GM18498 (cell line): ENCODE results near the gene DYNLT4.
A peak's percentile ranks its signal among the peaks of the same experiment; 100 is the strongest.

ENCODE experiments used
- ATAC-seq: cut with Tn5 transposase; IDR thresholded peaks from one replicate; pipeline ENCODE4 v1.9.1; 2021; ENCODE audit warnings: mild to moderate bottlenecking, moderate library complexity; ENCODE audit not compliant: unreplicated experiment

The DYNLT4 gene

DNA sequence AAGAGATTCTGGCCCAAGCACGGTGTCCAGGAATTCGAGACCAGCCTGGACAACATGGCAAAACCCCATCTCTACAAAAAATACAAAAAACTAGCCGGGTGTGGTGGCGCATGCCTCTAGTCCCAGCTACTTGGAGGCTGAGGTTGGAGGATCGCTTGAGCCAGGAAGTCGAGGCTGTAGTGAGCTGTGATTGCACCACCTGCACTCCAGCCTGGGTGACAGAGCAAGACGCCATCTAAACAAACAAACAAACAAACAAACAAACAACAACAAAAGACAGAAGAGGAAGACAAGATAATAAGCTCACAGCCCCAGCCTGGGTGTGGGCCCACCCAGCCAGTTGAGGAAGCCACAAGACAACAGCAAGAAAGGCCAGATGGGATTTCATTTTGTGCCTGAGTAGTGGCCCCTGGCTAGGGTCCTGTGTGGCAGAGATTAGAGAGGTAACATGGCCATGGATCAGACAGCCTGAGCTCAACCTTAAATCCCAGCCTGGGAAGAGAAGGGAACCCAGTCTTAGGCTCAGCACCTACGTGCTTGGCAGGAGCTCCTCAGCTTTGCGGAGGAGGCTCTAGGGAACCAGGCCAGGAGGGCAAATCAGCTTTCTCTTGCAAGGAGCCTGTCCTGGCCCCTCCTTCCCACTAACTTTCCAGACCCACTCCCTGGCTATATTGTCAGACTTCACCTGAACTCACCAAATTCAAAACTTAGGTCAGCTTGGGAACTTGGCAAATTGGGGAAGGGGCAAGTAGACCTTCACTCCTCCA lies 14.2 kb downstream of the DYNLT4 start:
- no peak for ATAC-seq

GRCh38 chr1:44790968-44791801 lies 16.0 kb downstream of the DYNLT4 start:
- ATAC-seq: no peak

DNA sequence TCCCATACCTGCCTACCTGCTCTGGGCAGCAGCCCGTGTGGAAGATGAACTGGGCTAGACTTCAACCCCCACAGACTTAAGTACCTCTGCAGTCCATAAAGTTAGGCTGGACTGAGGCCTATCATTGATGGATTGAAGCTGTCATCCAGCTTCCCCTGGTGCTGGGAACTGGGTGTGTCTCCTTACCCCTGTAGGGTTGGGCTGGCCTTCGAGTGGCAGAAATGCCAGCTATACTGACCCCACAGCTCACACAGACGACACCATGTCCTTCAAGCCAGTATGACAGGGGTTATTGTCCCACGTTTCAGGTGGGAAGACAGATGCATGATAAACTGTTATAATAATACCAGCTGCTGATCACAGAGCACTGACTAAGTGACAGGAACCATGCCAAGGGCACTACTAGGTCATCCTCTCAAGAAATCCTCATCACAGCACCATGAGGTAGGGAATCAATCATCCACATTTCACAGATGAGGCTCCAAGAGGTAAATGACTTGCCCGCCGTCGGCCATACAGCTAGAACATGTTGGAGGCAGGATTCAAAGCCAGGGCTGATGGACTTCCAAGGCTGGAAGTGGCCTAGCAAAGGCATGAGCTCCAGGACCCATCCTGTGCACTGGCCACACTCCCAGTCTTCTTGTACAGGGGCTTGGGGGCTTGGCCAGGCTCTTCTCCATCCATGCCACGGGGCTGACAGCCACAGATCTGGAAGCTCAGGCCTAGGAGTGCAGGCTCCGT lies 18.9 kb downstream of the DYNLT4 start, which contains the start of gene BEST4:
TSS of gene BEST4 (minus strand) at position 51 of the 741 bp plus-strand sequence. CDS start 465 bp downstream, outside the sequence.
- no peak for ATAC-seq

- ATAC-seq: no peak
Observed at GRCh38 chr1:44787506-44787905, 19.6 kb downstream of the DYNLT4 start.

GRCh38 chr1:44786841-44787426 lies 20.2 kb downstream of the DYNLT4 start:
- no peak for ATAC-seq

DNA sequence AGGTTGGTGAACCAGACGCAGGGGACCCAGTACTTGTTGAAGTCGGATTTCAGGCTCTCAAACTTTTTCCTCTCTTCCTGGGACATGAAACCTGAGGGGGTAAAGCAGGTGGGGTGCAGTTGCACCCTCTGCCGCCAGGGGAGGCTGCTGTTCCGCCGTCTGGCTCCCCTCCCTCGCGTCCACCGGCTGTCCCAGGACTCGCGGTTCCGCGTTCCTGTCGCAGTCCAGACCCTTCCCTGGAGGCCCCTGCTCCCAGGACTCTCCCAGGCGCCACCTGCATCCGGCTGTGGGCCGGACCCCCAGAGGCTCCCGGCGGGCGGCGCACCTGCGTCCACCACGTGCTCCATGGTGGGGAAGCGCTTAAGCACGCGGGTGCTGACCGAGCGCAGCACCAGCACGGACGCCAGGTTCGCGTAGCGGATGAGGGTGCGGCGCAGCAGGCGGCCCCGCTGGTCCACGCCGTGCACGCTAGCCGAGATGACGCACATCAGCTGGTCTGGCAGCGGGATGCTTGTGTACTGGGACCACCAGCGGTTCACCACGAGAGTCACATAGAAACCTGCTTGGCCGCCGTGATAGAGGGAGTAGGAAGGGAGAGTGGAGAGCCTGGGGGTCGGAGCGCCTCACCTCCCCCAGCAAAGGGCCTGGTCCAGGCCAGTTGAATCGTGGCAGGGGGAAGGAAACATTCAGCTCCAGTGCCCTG lies 20.9 kb downstream of the DYNLT4 start:
- peak; percentile 55 for ATAC-seq

- no peak for ATAC-seq
Observed at GRCh38 chr1:44785501-44786137, 21.5 kb downstream of the DYNLT4 start.

DNA sequence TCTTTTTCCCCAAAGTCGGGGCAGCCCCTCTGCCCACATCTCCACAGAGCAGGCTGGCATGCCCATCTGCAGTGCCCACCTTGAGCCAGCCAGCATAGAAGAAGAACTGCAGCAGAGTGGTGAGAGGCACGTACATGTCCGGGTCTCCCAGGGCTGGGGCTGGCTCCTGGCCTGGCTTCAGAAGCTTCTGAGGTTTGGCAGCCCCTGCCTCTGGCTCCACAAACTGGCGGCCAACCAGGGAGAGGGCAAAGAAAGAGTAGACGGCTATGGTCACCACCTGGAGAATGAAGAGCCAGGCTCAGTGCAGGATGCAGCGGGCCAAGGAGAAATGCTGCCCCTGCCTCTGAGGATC lies 22.1 kb downstream of the DYNLT4 start:
- no peak for ATAC-seq

DNA sequence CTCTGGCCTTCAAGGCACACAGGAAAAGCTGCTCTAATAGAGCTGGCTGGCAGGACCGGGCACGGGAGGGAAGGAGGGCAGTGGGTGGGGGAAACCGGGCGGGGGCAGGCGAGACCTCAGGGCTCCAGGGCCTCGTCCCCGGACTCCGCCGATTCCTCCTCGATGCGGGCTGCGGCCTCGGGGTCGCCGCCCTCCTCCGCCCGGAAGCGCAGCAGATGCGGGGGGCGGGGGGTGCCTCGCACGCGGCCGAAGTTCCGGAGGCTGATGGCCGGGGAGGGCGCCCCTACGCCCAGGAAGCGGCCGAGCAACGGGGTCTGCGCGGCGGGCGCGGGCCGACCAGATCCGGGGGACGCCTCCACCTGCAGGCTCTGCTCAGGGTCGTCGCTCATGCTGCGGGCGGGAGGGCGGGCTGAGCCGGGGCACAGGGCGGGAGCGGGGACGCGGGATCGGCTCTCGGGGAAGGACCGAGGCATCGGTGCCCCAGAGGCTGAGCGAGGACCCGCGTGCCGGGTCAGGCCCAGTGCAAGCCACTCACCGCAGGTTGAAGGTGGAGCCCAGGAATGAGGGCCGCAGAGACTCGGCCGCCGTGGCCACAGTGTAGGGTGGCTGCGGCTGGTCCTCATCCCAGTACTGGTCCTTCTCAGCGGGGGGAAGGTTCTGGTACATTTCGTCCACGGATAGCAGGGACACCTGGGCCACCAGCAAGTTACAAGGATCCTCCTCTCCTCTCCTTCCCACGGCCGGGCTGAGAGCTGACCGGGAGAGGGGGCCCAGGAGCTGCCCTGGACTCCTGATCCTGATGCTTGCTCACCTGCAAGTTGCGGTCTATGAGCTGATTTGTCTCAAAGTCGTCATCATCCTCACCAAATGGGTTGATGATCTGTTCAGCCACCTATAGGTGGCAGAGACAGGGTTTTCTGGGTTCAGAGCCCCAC lies 22.8 kb downstream of the DYNLT4 start:
- no peak for ATAC-seq

GRCh38 chr1:44783697-44784093 lies 23.5 kb downstream of the DYNLT4 start:
- no peak for ATAC-seq

DNA sequence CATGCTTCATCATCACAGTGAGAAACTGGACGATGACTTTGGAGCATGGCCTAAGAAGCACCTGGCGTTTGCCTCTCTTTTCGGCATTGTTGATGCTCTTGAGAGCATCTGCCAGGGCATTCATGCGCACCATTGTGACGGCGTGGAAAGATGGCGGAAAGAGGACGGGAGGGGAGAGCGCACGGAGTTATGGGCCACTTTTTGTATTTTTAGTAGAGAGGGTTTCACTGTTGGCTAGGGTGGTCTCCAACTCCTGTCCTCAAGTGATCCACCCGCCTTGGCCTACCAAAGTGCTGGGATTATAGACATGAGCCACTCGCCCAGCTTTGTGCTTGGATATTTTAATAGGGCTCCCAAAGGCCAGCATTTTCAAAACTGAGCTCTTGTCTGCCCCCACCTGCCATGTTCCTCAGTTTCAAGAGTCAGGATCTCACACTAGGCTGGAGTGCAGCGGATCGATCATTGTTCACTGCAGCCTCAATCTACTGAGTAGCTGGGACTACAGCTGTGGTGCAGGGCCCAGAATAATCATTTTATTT lies 26.5 kb downstream of the DYNLT4 start:
- ATAC-seq: no peak

DNA sequence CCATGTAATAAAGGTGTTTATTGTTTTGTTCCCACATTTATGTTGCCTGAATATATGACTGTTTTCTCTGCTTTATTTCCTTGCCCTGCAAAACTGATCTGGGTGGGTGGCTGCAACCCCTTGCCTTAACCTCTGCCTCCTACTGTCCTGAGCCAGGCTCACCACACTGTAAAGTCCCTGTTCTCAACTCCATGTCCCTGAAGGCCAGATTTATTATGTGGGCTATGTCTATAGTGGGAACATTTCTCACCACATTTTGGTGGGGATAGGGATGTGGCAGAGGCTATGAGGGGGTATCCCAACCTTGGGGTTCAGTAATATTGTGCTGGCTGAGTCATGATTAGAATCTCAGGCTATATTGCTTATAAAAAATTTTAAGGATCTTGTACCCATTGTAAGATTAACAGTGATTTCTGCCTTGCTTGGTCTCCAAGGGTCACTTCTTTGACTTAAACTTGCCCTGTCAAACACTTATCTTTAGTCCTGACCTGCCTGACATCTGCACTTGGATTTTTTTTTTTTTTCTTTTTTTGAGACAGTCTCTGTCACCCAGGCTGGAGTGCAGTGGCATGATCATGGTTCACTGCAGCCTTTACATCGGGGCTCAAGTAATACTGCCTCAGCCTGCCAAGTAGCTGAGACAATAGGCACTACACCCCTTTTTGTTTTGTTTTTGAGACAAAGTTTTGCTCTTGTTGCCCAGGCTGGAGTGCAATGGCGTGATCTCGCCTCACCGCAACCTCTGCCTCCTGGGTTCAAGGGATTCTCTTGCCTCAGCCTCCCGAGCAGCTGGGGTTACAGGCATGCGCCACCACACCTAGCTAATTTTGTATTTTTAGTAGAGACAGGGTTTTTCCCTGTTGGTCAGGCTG lies 28.2 kb downstream of the DYNLT4 start:
- no peak for ATAC-seq

DNA sequence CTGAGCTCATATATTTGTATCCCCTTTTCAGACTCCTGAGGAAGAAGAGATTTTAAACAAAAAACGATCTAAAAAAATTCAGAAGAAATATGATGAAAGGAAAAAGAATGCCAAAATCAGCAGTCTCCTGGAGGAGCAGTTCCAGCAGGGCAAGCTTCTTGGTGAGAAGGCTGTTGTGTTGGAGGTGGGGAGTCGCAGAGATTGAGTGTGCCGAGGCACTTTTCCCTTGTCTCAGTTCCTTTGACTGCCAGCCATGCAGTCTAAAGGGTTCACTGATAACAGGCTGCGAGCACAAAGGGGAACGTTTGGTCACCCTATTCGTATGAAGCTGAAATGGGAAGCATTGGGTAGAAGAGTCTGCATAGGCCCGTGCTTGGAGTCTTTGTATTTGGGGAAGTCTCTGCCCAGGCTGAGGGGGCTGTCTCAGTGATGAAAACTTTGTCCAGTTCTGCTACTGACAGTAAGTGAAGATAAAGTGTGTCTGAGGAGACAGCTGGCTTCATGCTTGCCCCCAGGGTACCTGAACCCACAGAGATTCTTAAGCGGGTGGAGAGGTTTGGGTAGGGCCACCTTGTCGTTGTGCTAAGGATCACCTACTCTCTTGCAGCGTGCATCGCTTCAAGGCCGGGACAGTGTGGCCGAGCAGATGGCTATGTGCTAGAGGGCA lies 29.0 kb downstream of the DYNLT4 start:
- ATAC-seq: no peak

DNA sequence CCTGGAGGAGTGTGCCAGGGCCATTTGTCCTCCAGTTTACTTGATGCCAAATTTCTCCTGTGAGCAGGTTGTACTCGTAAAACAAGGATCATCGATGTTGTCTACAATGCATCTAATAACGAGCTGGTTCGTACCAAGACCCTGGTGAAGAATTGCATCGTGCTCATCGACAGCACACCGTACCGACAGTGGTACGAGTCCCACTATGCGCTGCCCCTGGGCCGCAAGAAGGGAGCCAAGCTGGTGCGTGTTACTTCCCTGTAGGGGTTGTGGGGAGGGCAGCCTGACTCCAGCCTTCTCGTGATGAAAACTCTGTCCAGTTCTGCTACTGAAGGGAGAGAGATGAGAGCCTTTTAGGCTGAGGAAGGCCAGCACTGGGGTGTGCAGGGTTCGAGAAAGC lies 29.6 kb downstream of the DYNLT4 start:
- no peak for ATAC-seq

- no peak for ATAC-seq
Observed at GRCh38 chr1:44776730-44777068, 30.5 kb downstream of the DYNLT4 start.

- peak; percentile 14 for ATAC-seq
Observed at GRCh38 chr1:44775930-44776729, 31.0 kb downstream of the DYNLT4 start.
